ENCODE results near the gene C9orf43.

C9orf43 gene

GRCh38 chr9:113376634-113377567 lies 33.6 kb upstream of the C9orf43 start, which contains the start of gene HDHD3:
HDHD3 (minus strand) TSS chr9:113376986; CDS start chr9:113374354, 2,632 bp downstream.
- TF ChIP-seq GATA3 (IDR thresholded peaks at IDR 0.05; ENCODE audit: low read depth, low read length): no peak
- TF ChIP-seq GATA2 (IDR thresholded peaks at IDR 0.05; ENCODE audit: low read depth, low read length): no peak

DNA sequence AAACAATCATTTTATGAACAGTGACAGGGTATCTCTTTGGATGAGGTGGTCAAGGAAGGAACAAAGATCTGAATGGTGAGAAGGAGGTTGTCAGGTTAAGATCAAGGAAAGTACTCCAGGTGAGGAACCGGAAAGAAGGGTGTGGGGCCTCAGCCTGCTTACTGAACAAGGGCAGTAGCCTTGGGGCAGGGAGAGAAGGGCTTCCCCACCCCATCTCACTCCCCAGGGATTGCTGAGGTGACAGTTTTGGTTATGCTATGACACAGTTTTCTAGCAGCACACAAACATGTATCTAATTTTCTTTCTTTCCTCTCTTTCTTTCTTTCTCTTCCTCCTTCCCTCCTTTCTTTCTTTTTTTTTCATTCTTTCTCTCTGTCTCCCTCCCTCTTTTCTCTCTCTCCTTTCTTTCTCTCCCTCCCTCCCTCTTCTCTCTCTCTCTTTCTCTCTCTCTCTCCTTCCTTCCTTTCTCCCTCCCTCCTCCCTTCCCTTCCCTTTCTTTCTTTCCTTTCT lies 29.6 kb upstream of the C9orf43 start:
- TF ChIP-seq GATA3 (IDR thresholded peaks at IDR 0.05; ENCODE audit: low read depth, low read length) (no peak), GATA2 (IDR thresholded peaks at IDR 0.05; ENCODE audit: low read depth, low read length) (no peak)

GRCh38 chr9:113381909-113382411 lies 28.6 kb upstream of the C9orf43 start:
- TF ChIP-seq GATA3 (IDR thresholded peaks at IDR 0.05; ENCODE audit: low read depth, low read length) (no peak), GATA2 (IDR thresholded peaks at IDR 0.05; ENCODE audit: low read depth, low read length) (no peak)

DNA sequence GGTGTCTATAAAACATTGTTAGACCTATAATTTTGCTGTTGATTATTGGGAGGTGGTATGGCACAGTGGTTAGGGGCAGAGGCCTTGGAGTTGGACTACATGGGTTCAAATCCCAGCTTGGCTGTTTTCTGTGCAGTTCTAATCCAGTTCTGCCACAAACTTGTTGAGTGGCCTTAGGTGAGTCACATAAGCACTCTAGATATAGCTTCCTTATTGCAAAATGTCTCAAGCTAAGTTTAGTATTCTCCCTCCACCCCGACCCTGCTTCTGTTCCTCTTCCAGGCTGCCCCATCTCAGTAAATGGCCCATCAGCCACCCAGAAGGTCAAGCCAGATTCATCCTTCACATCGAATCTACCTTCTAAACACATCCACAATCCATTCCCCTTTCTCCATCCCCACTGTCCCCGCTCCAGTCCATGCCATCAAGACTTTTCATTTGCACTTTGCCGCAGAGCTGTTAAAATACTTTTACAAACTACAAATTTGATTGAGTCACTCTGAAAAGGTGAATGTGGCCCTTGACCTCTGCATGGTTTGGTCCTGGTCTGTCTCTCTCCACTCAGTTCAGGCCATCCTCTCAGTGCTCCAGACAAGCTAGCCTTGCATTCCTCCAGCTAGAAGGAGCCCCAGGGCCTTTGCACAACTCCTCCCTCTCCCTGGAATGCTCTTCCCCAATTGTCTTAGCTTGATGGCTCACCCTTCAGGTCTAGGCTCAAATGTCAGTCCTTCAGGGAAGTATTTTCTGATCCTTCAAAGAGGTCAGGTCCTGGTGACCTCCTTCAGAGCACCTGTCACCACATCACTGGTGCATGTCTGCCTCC lies 23.8 kb upstream of the C9orf43 start:
- no peak for TF ChIP-seq GATA2 (IDR thresholded peaks at IDR 0.05; ENCODE audit: low read depth, low read length)
- no peak for TF ChIP-seq GATA3 (IDR thresholded peaks at IDR 0.05; ENCODE audit: low read depth, low read length)

DNA sequence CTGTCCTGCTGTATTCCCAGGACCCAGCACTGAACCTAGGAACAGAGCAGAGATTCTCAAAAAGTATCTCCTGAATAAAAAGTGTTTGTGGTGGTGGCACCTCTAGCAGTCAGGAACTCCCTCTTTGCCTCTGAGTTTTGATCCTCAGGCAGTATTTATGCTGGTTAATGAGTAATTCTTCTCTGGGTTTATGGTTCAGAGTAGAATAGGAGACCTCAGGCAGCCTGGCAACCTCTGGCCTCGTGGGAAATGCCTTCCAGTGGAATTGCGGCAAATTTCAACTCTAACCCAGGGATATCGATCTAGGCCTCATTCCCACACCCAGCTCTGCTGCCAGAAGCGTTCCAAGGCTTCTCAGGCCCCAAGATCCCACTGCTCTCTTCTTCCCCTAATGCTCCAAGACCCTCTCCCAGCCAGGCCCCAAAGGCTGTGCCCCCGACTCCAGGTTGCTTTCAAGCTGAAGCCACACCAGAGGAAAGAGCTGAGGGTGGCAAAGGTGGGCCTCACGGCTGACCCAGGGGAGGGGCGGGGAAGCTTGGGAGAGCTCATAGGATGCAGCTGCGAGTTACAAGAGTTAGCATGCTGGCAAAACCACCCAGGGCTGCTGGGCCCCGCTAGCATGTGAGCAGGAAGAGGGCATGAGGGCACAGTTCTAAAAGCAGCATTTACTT lies 22.9 kb upstream of the C9orf43 start:
- TF ChIP-seq GATA3 (IDR thresholded peaks at IDR 0.05; ENCODE audit: low read depth, low read length): no peak
- no peak for TF ChIP-seq GATA2 (IDR thresholded peaks at IDR 0.05; ENCODE audit: low read depth, low read length)

DNA sequence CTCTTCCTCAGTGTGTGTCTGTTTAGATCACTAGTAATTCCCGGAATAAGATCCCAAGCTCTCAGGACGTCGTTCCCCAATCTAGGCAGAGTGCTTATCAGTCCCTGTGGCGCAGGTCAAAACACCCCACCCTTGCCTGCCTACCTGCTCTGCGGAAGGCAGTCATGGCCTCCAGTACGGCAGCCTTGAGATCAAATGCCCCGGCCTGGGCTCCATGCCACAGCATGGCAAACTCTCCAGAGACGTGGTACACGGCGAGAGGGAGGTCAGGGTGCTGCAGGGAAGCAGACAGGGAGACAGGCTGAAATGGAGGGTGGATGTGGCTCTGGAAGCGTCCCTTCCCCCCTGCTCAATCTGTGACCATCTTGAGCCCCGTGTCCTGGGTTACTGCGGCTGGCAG lies 21.7 kb upstream of the C9orf43 start:
- TF ChIP-seq GATA2 (IDR thresholded peaks at IDR 0.05; ENCODE audit: low read depth, low read length) (no peak), GATA3 (IDR thresholded peaks at IDR 0.05; ENCODE audit: low read depth, low read length) (no peak)

- TF ChIP-seq GATA3 (IDR thresholded peaks at IDR 0.05; ENCODE audit: low read depth, low read length) (no peak), GATA2 (IDR thresholded peaks at IDR 0.05; ENCODE audit: low read depth, low read length) (no peak)
Observed at GRCh38 chr9:113389451-113389850, 21.1 kb upstream of the C9orf43 start.

DNA sequence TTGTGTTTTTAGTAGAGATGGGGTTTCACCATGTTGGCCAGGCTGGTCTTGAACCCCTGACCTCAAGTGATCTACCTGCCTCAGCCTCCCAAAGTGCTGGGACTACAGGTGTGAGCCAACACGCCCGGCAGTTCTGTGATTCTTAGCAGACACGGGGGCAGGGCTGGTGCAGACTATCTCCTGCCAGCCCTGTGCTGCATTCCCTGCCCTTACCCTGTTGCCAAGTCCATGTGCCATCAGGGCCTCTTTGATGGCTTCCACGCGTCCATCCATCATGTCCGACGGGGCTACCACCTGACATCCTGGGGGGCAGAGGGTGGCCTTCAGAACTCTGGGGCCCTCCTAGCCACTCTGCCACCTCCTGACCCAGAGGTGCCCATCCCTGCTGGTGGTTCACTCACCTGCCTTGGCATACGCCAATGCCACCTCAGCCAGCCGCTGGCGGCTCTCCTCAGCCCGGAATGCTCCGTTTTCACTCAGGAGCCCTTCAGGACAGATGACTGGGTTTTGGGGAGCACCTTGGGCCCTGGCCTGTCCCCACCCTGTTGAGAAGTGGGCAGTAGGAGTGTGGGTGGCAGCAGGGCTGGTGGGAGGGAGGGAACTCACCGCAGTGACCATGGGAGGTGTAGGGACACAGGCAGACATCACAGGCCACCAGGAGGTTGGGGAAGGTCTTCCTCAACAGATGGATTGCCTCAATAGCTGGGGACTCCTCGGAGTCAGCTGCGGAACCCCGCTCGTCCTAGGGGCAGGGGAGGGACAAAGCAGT lies 20.2 kb upstream of the C9orf43 start:
- TF ChIP-seq GATA2 (IDR thresholded peaks at IDR 0.05; ENCODE audit: low read depth, low read length) (no peak), GATA3 (IDR thresholded peaks at IDR 0.05; ENCODE audit: low read depth, low read length) (no peak)

DNA sequence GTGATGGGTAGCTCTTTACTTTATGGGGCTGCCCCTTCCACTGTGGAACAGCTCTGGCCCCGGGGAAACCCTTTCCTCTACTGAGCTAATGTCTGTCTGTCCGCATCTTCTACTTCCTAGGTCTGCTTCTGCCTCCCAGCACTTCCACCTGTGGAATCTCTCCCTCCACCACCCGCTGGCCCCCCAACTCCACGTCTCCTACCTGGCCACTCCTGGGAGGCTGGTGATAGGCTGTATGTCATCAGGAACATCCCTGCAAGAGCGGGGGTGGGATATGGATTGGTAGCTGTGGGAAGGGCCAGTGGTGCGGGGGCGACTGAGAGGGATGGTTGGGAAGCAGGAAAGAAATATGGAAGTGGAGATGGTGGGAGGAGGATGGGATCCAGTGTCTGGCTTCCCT lies 18.6 kb upstream of the C9orf43 start:
- TF ChIP-seq GATA3 (IDR thresholded peaks at IDR 0.05; ENCODE audit: low read depth, low read length) (no peak), GATA2 (IDR thresholded peaks at IDR 0.05; ENCODE audit: low read depth, low read length) (no peak)

- TF ChIP-seq GATA3 (IDR thresholded peaks at IDR 0.05; ENCODE audit: low read depth, low read length): no peak
- TF ChIP-seq GATA2 (IDR thresholded peaks at IDR 0.05; ENCODE audit: low read depth, low read length): no peak
Observed at GRCh38 chr9:113393281-113393680, 17.3 kb upstream of the C9orf43 start.

- no peak for TF ChIP-seq GATA3 (IDR thresholded peaks at IDR 0.05; ENCODE audit: low read depth, low read length)
- no peak for TF ChIP-seq GATA2 (IDR thresholded peaks at IDR 0.05; ENCODE audit: low read depth, low read length)
Observed at GRCh38 chr9:113395000-113395861, 15.3 kb upstream of the C9orf43 start.

- TF ChIP-seq GATA3 (IDR thresholded peaks at IDR 0.05; ENCODE audit: low read depth, low read length) (no peak), GATA2 (IDR thresholded peaks at IDR 0.05; ENCODE audit: low read depth, low read length) (no peak)
Observed at GRCh38 chr9:113397203-113397631, 13.3 kb upstream of the C9orf43 start.

Measured in SH-SY5Y (cell line).